IMR-90 (cell line): ENCODE measurements around the gene MRPS35. TPM values are rescaled to one million over a fixed set of nuclear protein-coding genes. Genes with fewer than 3 reads are reported as not detected.

Experiments
- ATAC-seq: fragments of 200-7000 bp; cut with Tn5 transposase; 2 replicates; pipeline ENCODE4 v1.9.1; 2020; ENCODE audit warnings: low read depth, mild to moderate bottlenecking, moderate library complexity
- BruUV-seq: library from RNA; stranded (reverse); fragments of 400-500 nt; replicated peaks from 2 replicates; lab custom pipeline; 2021; lab: Mats Ljungman, UMichigan
- CTCF ChIA-PET: fragments of 300-600 bp; formaldehyde crosslinking; extraction: SDS; loops from one replicate; lab custom pipeline; 2021; ENCODE audit warnings: antibody characterized with exemption; lab: Yijun Ruan, JAX
- POLR2A ChIA-PET: fragments of 300-600 bp; sonication (Branson Sonifier 250); formaldehyde crosslinking; loops from one replicate; lab custom pipeline; 2022; ENCODE audit warnings: antibody characterized with exemption; ENCODE audit not compliant: unreplicated experiment; lab: Charles Lee
- DNase-seq: peaks from one replicate; pipeline ENCODE4 v3.0.0; 2013
- H2AFZ ChIP-seq: replicated peaks from 2 replicates; pipeline ENCODE3; 2013; ENCODE audit warnings: low read length, mild to moderate bottlenecking; ENCODE audit not compliant: poor library complexity
- H2AK5ac ChIP-seq: 2 replicates; pipeline ENCODE4 v1.6.1; 2013; ENCODE audit warnings: low read depth, low read length, inconsistent platforms
- H2AK9ac ChIP-seq: replicated peaks from 2 replicates; pipeline ENCODE3; 2013; ENCODE audit warnings: mild to moderate bottlenecking, low read depth, low read length, moderate library complexity; ENCODE audit not compliant: poor library complexity
- H2BK120ac ChIP-seq: 2 replicates; pipeline ENCODE4 v1.6.1; 2013; ENCODE audit warnings: low read depth, low read length, inconsistent platforms
- H2BK15ac ChIP-seq: 3 replicates; pipeline ENCODE4 v1.6.1; 2013; ENCODE audit warnings: low read depth, low read length, inconsistent platforms
- H2BK20ac ChIP-seq: 2 replicates; pipeline ENCODE4 v1.6.1; 2013; ENCODE audit warnings: low read depth, mild to moderate bottlenecking, inconsistent platforms, low read length, moderate library complexity
- H2BK5ac ChIP-seq: 2 replicates; pipeline ENCODE4 v1.6.1; 2013; ENCODE audit warnings: mild to moderate bottlenecking, low read depth, low read length, inconsistent platforms; ENCODE audit not compliant: poor library complexity, severe bottlenecking
- H3K14ac ChIP-seq: replicated peaks from 2 replicates; pipeline ENCODE4 v1.6.1; 2013; ENCODE audit warnings: low read depth, low read length, inconsistent platforms
- H3K18ac ChIP-seq: 2 replicates; pipeline ENCODE4 v1.6.1; 2013; ENCODE audit warnings: low read depth, low read length, control low read depth
- H3K23ac ChIP-seq: 2 replicates; pipeline ENCODE4 v1.6.1; 2013; ENCODE audit warnings: low read depth, low read length, inconsistent platforms
- H3K27ac ChIP-seq: 2 replicates; pipeline ENCODE4 v1.5.1; 2013; ENCODE audit warnings: mild to moderate bottlenecking, control low read depth, low read length; ENCODE audit not compliant: insufficient read depth
- H3K27me3 ChIP-seq: 2 replicates; pipeline ENCODE4 v1.6.1; 2013; ENCODE audit warnings: low read length; ENCODE audit not compliant: control insufficient read depth, insufficient read depth
- H3K36me3 ChIP-seq: 2 replicates; pipeline ENCODE4 v1.6.1; 2013; ENCODE audit warnings: low read length, mixed read lengths; ENCODE audit not compliant: control insufficient read depth, insufficient read depth
- H3K4ac ChIP-seq: 2 replicates; pipeline ENCODE4 v1.6.1; 2013; ENCODE audit warnings: low read depth, low read length, inconsistent platforms
- H3K4me1 ChIP-seq: 2 replicates; pipeline ENCODE4 v1.6.1; 2013; ENCODE audit warnings: low read length, mixed read lengths; ENCODE audit not compliant: control insufficient read depth, insufficient read depth
- H3K4me2 ChIP-seq: 2 replicates; pipeline ENCODE4 v1.6.1; 2013; ENCODE audit warnings: low read depth, mild to moderate bottlenecking, control low read depth, low read length, moderate library complexity
- H3K4me3 ChIP-seq: 2 replicates; pipeline ENCODE4 v1.5.1; 2013; ENCODE audit warnings: low read depth, mild to moderate bottlenecking, control low read depth, low read length, moderate library complexity; ENCODE audit not compliant: insufficient read depth
- H3K56ac ChIP-seq: 2 replicates; pipeline ENCODE4 v1.6.1; 2013; ENCODE audit warnings: low read length, inconsistent platforms; ENCODE audit not compliant: insufficient read depth; ENCODE audit errors: extremely low read depth
- H3K79me1 ChIP-seq, 2 experiments: 2 replicates each; pipeline ENCODE4 v1.6.1; 2013; ENCODE audit warnings: low read length in 2 of 2, inconsistent platforms in 1 of 2, low read depth in 1 of 2
- H3K9ac ChIP-seq: 2 replicates; pipeline ENCODE4 v1.6.1; 2013; ENCODE audit warnings: low read depth, low read length, control low read depth
- H3K9me1 ChIP-seq: 2 replicates; pipeline ENCODE4 v1.6.1; 2013; ENCODE audit warnings: low read length, inconsistent platforms; ENCODE audit not compliant: insufficient read depth
- H3K9me3 ChIP-seq: 2 replicates; pipeline ENCODE4 v1.6.1; 2013; ENCODE audit warnings: low read length; ENCODE audit not compliant: control insufficient read depth, insufficient read depth
- H4K20me1 ChIP-seq: 2 replicates; pipeline ENCODE4 v1.6.1; 2013; ENCODE audit warnings: low read length, inconsistent platforms; ENCODE audit not compliant: insufficient read depth
- H4K5ac ChIP-seq: 2 replicates; pipeline ENCODE4 v1.6.1; 2013; ENCODE audit warnings: mild to moderate bottlenecking, low read depth, low read length, control low read depth
- H4K8ac ChIP-seq, 2 experiments: 2 replicates each; pipeline ENCODE4 v1.6.1; 2013; ENCODE audit warnings: low read depth in 2 of 2, low read length in 2 of 2, control low read depth in 1 of 2, inconsistent platforms in 1 of 2
- H4K91ac ChIP-seq: 2 replicates; pipeline ENCODE4 v1.6.1; 2013; ENCODE audit warnings: low read depth, low read length, inconsistent platforms; ENCODE audit not compliant: insufficient read depth
- CHD1 ChIP-seq: IDR thresholded peaks from 2 replicates; pipeline ENCODE4 v1.6.1; 2012; ENCODE audit warnings: low read depth, low read length, improper control_type of control experiment
- FOS ChIP-seq: fragments of 150-350 bp; IDR thresholded peaks from 2 replicates; pipeline ENCODE4 v1.6.1; 2016; ENCODE audit warnings: low read depth, low read length
- WGBS, 2 experiments: methylation state at CpG; one replicate each; pipeline versions ENCODE4 v1.1.5 to v1.1.7; 2013; ENCODE audit warnings: missing lambda C conversion rate in 2 of 2; ENCODE audit not compliant: insufficient read length in 1 of 2; ENCODE audit errors: extremely low coverage in 2 of 2; 5-methylcytosine and 5-hydroxymethylcytosine counted together
- dilution Hi-C: fragments of 300-500 bp; cut with HindIII; formaldehyde crosslinking; loops from one replicate; pipeline ENCODE4 v1.14.3; 2018; ENCODE audit warnings: low sequenced_read_pairs; ENCODE audit not compliant: unreplicated experiment
- in situ Hi-C: fragments of 300-500 bp; cut with MboI; formaldehyde crosslinking; loops from 3 replicates; pipeline ENCODE4 v1.14.3; 2019; ENCODE audit warnings: low sequenced_read_pairs, inconsistent platforms, mixed read lengths
- intact Hi-C: fragments of 100-400 bp; cut with micrococcal nuclease; formaldehyde crosslinking; loops from 2 replicates; pipeline ENCODE4 v1.10.0; 2022
- polyA plus RNA-seq, 3 experiments: library from polyadenylated mRNA; depleted of rRNA; stranded (reverse); fragments of >200 nt; gene quantifications; 2 replicates each; pipeline ENCODE4 v1.2.3, GENCODE V29; 2012; ENCODE audit warnings: low replicate concordance in 1 of 3
- total RNA-seq: library from RNA; depleted of rRNA; stranded (reverse); fragments of >200 nt; gene quantifications from 2 replicates; pipeline ENCODE4 v1.2.3, GENCODE V29; 2012

The MRPS35 gene
- total and polyA plus RNA-seq, 2 of the 4 experiments (the other 2 are of a cell fraction) = 27.4 to 40.1 TPM

GRCh38 chr12:27673101-27673718 lies 37.4 kb upstream of the MRPS35 start:
- no peak overlapping the region for H4K5ac ChIP-seq
- TF ChIP-seq FOS = no peak
- no peak for TF ChIP-seq CHD1
- H3K18ac ChIP-seq = no peak overlapping the region
- DNase-seq = no peak
- no peak overlapping the region for H3K27ac ChIP-seq
- H3K4me3 ChIP-seq = no peak overlapping the region
- H2BK20ac ChIP-seq = no peak overlapping the region
- peaks cover 12% of the 10 kb centered on the region for H3K36me3 ChIP-seq
- no peak overlapping the region for H4K91ac ChIP-seq
- no TSS peak for BruUV-seq
- no peaks in the 10 kb centered on the region for H4K20me1 ChIP-seq
- no peaks in the 10 kb centered on the region for H3K27me3 ChIP-seq
- in situ Hi-C loops (no loop called here), intact Hi-C loops (no loop called here), dilution Hi-C loops (no loop called here)
- no peak overlapping the region for H3K23ac ChIP-seq
- H3K4ac ChIP-seq = no peak overlapping the region
- WGBS, 2 experiments = no CpG with 5 or more reads among the region's 3 CpGs
- no peaks in the 10 kb centered on the region for H3K4me1 ChIP-seq
- POLR2A ChIA-PET = no interaction called here
- H2AK9ac ChIP-seq = no peak overlapping the region
- H3K56ac ChIP-seq = no peak overlapping the region
- ATAC-seq = no peak
- H3K9me1 ChIP-seq = peaks cover 4% of the 10 kb centered on the region; the same call in 1 of the 2 replicates
- H3K79me1 ChIP-seq = peaks cover 2 to 4% of the 10 kb centered on the region in 2 experiments; a peak in 1 of 4 replicates
- H3K4me2 ChIP-seq = no peak overlapping the region
- H2BK5ac ChIP-seq = no peak overlapping the region
- H3K9ac ChIP-seq = no peak overlapping the region
- no peak overlapping the region for H2AK5ac ChIP-seq
- H2AFZ ChIP-seq = no peak overlapping the region
- CTCF ChIA-PET = no interaction called here
- H2BK120ac ChIP-seq = no peak overlapping the region
- H3K9me3 ChIP-seq = no peaks in the 10 kb centered on the region
- H4K8ac ChIP-seq = no peak overlapping the region
- H2BK15ac ChIP-seq = no peak overlapping the region
- H3K14ac ChIP-seq = no peak overlapping the region
